Measurements from ENCODE around the gene LY86. TPM values are rescaled to one million over a fixed set of nuclear protein-coding genes. Genes with fewer than 3 reads are reported as not detected.

The LY86 gene
- total and polyA plus RNA-seq, 2 of the 13 experiments (the other 11 are each of a cell fraction or from before 2014, with no cell fraction given), result not detected

GRCh38 chr6:6545616-6546317, 42.8 kb upstream of the LY86 start:
- no peak overlapping the region for H2AFZ ChIP-seq (ENCODE audit: low read length)
- H4K20me1 ChIP-seq (ENCODE audit: insufficient read depth, low read length), result no peaks in the 10 kb centered on the region
- FAIRE-seq (no peak), ATAC-seq (no peak; the same call in 2 of the 3 replicates), DNase-seq (ENCODE audit: low spot score) (no peak)
- H3K36me3 ChIP-seq (replicated peaks in 1 of 2; ENCODE audit: control insufficient read depth in 1 of 2, insufficient read depth in 2 of 2, low read length in 2 of 2), result no peaks in the 10 kb centered on the region
- no peaks in the 10 kb centered on the region for H3K4me1 ChIP-seq (ENCODE audit: insufficient read depth, low read length)
- in situ Hi-C loops (cut with HindIII; ENCODE audit: extremely low pct_ligation_motif_present, low pct_unique_long_range_greater_than_20kb), result loop anchor here (5.0 kb wide), 2 partner anchors 323 to 488 kb away; no protein-coding TSS in a partner anchor
- peak overlapping the region; percentile 62 for H3K4me2 ChIP-seq (ENCODE audit: low read depth, low read length)
- no peaks in the 10 kb centered on the region for H3K79me2 ChIP-seq (ENCODE audit: insufficient read depth, low read length)
- peak overlapping the region in 1 of 3 experiments; percentile 59; a peak in 1 of 6 replicates for H3K4me3 ChIP-seq (replicated peaks in 1 of 3; ENCODE audit: insufficient read depth in 1 of 3, low read depth in 2 of 3, low read length in 3 of 3)
- CTCF ChIA-PET (ENCODE audit: low intra/inter-chr PET ratio, low total read pairs), result interaction anchor here (2.4 kb wide), 1 partner anchor 488 kb away, joined by 26 read pairs; no protein-coding TSS in a partner anchor
- H3K9me3 ChIP-seq (ENCODE audit: low read length), result no peaks in the 10 kb centered on the region
- intact Hi-C loops (cut with micrococcal nuclease; ENCODE audit: unreplicated experiment), result loop anchor here (2.0 to 10.0 kb wide), 4 partner anchors 323 to 1075 kb away; no protein-coding TSS in a partner anchor
- H3K27me3 ChIP-seq (ENCODE audit: control insufficient read depth in 1 of 2, insufficient read depth in 2 of 2, low read length in 2 of 2), result peaks cover 8 to 19% of the 10 kb centered on the region in 2 experiments; a peak in 4 of 5 replicates
- whole genome bisulfite sequencing (ENCODE audit: low lambda C conversion rate), result 48% methylated on average over 23 of the region's 27 CpGs
- POLR2A ChIA-PET, result no interaction called here
- H3K9ac ChIP-seq (ENCODE audit: insufficient read depth, low read depth, low read length), result no peak overlapping the region
- no TSS peak for BruUV-seq (replicated peaks)
- no peak overlapping the region for H3K27ac ChIP-seq (ENCODE audit: extremely low read length, insufficient read depth, low read length)
- TF ChIP-seq ZNF691 (CRISPR knock-in tag; IDR thresholded peaks at IDR 0.05; ENCODE audit: borderline replicate concordance, low read depth) (no peak), KAT7 (CRISPR knock-in tag; IDR thresholded peaks at IDR 0.05; ENCODE audit: borderline replicate concordance) (no peak), TBP (CRISPR knock-in tag; IDR thresholded peaks at IDR 0.05) (no peak), ZBTB8A (CRISPR knock-in tag; IDR thresholded peaks at IDR 0.05; ENCODE audit: borderline replicate concordance, low read depth) (no peak), MED8 (CRISPR knock-in tag; IDR thresholded peaks at IDR 0.05; ENCODE audit: insufficient replicate concordance) (no peak), ZNF569 (CRISPR knock-in tag; IDR thresholded peaks at IDR 0.05; ENCODE audit: borderline replicate concordance) (no peak), GTF3A (CRISPR knock-in tag; conservative IDR thresholded peaks at IDR 0.05) (no peak), THRA (CRISPR knock-in tag; IDR thresholded peaks at IDR 0.05; ENCODE audit: borderline replicate concordance) (no peak), EP300 (IDR thresholded peaks at IDR 0.05; ENCODE audit: low read depth in 2 of 2, low read length in 2 of 2) (no peak), EP300 (CRISPR knock-in tag; IDR thresholded peaks at IDR 0.05; ENCODE audit: borderline replicate concordance) (no peak)
- TF ChIP-seq, protein P1, sequence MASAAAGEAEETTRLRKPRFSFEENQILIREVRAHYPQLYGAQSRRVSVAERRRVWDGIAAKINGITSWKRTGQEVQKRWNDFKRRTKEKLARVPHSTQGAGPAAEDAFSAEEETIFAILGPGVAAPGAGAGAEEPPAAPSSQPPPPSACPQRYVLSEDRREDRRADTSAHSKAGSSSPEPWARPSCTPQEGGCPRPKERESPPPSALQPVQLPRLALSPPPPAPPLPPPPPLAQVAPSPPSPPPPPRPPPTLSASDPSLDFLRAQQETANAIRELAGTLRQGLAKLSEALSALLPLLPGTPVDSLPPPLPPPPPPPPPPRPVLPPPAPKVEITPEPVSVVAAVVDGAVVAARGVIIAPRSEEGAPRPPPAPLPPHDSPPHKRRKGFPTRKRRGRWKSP (CRISPR knock-in tag; IDR thresholded peaks at IDR 0.05), result no peak
- TF ChIP-seq, protein P2, sequence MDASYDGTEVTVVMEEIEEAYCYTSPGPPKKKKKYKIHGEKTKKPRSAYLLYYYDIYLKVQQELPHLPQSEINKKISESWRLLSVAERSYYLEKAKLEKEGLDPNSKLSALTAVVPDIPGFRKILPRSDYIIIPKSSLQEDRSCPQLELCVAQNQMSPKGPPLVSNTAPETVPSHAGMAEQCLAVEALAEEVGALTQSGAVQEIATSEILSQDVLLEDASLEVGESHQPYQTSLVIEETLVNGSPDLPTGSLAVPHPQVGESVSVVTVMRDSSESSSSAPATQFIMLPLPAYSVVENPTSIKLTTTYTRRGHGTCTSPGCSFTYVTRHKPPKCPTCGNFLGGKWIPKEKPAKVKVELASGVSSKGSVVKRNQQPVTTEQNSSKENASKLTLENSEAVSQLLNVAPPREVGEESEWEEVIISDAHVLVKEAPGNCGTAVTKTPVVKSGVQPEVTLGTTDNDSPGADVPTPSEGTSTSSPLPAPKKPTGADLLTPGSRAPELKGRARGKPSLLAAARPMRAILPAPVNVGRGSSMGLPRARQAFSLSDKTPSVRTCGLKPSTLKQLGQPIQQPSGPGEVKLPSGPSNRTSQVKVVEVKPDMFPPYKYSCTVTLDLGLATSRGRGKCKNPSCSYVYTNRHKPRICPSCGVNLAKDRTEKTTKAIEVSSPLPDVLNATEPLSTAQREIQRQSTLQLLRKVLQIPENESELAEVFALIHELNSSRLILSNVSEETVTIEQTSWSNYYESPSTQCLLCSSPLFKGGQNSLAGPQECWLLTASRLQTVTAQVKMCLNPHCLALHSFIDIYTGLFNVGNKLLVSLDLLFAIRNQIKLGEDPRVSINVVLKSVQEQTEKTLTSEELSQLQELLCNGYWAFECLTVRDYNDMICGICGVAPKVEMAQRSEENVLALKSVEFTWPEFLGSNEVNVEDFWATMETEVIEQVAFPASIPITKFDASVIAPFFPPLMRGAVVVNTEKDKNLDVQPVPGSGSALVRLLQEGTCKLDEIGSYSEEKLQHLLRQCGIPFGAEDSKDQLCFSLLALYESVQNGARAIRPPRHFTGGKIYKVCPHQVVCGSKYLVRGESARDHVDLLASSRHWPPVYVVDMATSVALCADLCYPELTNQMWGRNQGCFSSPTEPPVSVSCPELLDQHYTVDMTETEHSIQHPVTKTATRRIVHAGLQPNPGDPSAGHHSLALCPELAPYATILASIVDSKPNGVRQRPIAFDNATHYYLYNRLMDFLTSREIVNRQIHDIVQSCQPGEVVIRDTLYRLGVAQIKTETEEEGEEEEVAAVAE (CRISPR knock-in tag; IDR thresholded peaks at IDR 0.05; ENCODE audit: borderline replicate concordance), result no peak
